NCI-H1417 treated with DMSO at 0.1 percent for 48 hours (cell line): Measurements from ENCODE around the gene PNKP.

Experiments
- DNase-seq: peaks from one replicate; lab custom pipeline; 2025; lab: John Stamatoyannopoulos, UW

The PNKP gene

DNA sequence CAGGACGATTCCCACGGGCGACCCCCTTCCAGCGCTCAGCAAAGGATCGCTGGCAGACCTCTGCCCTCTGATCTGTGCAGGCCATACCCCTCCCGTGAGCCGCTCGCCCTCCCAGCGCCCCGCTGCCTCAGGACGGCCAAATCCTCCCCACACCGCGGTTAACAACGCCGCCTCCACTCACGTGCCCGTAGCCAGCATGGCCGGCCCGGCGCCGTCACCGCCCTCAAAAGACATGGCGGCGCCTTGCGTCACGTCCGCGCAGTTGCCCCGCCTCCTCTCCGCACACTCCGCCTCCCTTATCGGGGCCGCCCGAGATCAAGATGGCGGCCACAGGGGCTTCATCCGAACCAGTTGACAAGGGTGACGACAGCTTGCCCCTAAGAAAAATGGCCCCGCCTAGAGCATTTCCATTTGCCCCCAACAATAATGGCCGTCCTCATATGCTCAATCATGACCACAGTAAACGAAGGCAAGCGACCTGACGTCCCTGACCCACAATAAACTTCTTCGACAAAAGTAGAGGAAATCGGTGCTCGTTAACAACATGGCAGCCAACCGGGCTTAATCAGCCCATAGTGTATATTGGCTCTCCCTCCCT lies 9.1 kb upstream of the PNKP start:
- DNase-seq, result peak; percentile 94

DNA sequence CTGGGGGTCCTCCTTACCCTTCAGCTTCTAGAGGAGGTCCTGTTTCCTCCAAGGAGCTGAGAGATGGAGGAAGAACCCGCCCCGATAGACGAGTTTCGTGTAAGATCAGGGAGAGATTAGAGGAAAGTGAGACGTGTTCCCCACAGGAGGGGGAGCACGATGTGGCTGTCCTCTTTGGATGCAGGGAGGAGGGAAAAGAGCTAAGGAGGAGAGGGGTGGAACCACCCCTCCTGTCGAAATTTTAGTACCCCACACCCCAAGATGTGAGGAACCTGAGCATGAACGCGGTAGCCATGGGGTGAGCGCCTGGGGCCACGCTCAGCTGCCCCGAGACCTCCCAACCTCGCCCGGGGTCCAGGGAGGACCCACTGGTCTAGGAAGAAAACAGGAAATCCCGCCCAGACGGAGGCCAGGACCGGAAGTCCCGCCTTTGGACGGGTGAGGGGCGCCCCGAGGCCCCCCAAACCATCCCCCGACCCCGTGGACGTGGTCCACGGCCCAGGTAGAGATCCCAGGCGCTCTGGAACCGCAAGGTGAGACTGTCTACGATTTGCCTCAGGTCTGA lies 8.6 kb upstream of the PNKP start:
- DNase-seq, result no peak

DNA sequence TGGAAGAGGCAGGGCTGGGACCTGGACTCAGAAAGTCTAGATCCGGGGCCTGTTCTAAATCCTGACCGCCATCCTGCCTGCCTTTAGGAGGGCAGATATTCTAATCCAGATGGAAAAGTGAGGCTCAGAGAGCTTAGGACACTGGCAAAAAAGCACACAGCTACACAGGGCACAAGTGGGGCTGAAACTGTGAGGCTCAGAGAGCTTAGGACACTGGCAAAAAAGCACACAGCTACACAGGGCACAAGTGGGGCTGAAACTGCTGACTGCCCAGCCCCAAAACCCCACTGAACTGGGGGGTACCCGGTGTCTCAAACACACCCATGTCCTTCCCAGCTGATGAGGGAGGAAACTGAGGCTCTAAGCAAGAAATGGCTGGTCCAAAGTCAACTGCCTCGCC lies 7.8 kb upstream of the PNKP start:
- DNase-seq, result no peak

DNA sequence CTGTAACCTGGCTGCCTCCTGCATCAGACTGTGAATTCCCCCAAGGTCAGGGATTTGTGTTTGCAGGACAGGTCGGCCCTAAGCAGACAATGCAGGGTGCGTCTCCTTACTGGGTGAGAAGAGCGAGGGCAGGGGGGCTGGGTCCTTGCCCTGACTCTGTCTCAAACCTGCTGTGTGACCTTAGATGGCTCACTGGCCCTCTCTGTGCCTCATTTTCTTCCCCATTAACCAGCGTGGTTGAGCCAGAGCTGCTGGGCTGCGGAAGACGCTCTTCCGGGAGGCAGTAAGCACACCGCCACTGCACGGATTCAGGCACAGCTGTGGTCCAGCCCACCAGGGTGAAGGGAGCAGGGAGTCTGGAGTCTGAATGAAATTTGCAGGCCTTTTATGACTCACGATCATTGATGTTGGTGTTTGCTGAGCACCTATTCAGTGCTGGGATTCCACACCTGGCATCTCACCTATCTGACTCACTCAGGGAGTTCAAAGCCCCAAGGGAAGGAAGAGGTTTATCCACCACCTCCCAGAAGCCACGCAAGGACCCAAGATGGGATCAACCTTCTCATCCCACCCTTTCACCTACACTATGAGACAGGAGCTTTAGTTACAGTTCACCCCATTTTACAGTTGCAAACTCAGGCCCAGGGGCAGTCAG lies 7.3 kb upstream of the PNKP start:
- DNase-seq, result no peak

DNA sequence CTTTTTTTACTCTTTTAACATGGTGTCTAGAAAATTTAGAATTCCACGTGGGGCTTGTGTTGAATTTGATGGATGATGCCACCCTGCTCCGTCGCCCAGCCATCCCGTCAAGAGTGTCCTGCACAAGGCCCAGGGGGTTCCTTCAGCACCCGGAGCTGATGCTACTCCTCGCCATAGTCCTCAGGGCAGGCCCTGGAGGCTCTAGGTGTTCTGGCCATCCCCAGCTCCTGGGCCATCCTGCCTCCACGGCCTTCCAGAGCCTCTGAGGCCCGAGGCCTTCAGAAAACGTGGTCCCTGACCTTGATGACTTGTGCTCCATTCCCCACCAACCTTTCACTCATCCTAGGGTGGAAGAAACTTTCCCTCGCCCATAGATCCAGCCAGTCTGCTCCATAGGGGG lies 6.5 kb upstream of the PNKP start:
- no peak for DNase-seq

DNA sequence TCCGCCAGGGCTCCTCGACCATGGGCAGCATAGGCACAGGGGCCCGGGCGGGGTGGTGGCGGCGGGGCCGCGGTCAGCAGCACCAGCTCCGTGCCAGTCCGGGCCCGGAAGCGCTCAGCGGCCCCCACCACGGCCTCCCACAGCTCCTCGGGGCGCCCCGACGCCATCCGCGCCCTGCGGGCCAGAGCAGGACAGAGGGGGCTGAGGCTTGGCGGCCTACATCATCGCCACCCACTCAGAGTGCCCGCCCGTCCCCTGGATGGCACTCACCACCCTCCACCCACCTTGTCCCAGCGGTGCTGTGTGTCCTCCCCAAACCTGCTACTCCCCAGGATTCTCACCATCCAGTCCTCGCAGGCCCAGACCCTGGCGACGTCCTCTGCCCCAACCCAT lies 5.7 kb upstream of the PNKP start:
- no peak for DNase-seq

DNA sequence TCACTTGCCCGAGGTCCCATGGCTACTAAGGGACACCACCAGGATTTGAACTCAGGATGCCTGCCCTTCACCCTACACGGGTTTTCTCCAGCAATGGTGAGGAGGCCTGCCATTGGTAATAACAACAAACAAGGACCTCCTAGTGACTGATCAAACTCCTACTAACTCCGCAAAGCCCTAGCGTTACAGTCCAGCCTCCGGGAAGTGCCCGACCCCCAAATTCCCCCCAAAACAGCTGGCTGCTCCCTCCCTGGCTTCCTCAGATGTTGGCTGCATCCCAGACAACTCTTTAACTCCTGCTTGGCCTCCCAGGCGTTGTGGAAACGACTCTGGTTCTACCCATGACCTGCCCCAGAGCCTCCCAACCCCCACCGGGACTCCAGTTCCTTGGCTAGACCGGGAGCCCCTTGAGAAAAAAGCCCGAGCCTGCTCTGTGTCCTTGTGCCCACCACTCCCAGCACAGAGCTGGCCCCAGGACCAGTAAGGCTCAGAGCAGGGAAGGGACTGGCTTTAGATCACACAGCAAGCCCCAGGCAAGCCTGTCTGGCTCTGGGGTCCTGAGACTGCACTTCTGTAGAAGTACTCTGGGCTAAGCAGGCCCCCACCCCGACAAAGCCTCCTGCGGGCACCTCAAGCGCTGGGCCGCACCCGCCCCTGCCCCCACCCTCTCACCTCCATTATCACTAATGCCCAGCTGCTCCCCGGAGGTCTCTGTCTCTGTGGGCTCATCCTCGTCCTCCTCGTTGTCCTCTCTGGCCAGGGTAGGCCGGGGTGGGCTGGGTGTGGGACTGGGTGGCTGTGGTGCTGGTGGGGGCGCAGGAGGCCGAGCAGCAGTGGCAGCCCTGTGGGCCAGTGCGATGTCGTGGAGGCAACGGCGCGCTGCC lies 5.1 kb upstream of the PNKP start:
- no peak for DNase-seq

DNA sequence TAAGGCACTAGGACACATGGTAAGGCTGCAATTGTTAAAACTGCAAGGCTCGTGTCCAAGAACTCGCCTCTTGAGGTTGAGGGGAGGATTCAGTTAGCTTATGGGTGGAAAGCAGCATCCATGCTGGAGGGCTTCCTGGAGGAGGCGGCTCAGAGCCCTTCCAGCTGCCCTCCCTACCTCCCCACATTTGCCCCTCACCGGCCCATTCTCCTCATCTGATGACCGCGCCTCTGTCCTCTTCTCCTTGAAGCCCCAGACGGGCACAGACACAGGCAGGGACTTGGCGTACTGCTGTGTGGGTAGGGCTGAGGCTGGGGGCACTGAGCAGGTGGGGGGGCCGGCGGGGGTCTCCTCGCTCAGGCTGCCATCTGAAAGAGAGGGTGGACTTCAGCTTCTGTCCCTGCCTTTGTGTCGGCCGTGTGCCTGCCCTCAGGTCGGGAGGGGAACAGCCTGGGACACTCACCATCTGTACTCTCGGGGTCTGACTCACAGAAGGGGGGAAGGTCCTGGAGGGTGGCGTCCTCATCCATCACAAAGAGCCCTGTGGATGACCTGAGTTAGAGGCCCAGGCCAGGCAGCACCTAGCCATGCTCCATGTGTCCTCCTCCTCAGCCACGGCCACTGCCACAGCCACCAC lies 4.1 kb upstream of the PNKP start:
- DNase-seq, result no peak

DNA sequence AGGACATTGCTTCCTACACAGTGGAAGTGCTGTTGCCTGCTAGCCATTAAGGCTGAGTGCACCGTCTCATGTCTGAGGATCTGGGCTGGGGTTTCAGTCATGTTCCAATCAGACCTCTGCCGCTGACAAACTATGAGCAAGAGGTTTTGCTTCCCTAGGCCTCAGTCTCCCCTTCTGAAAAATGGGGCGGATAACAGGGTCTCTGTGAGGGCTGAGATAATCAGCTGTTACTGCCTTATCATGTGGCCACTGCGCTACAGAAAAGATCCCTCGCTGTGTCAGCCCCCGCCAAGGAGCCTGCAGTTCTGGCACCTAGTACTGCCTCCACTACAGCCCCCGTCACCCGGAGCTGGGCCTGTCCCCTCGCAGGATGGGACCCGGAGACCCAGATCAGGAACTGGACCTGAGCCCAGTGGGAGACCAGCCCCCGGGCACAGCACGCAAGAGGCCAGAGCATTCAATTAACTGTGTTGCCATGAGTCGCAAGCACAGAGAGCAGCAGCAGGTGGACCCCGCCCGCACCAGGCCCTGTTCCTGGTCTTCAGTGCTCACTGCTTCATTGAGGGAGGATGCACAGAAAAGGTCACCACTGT lies 3.0 kb upstream of the PNKP start:
- no peak for DNase-seq

DNA sequence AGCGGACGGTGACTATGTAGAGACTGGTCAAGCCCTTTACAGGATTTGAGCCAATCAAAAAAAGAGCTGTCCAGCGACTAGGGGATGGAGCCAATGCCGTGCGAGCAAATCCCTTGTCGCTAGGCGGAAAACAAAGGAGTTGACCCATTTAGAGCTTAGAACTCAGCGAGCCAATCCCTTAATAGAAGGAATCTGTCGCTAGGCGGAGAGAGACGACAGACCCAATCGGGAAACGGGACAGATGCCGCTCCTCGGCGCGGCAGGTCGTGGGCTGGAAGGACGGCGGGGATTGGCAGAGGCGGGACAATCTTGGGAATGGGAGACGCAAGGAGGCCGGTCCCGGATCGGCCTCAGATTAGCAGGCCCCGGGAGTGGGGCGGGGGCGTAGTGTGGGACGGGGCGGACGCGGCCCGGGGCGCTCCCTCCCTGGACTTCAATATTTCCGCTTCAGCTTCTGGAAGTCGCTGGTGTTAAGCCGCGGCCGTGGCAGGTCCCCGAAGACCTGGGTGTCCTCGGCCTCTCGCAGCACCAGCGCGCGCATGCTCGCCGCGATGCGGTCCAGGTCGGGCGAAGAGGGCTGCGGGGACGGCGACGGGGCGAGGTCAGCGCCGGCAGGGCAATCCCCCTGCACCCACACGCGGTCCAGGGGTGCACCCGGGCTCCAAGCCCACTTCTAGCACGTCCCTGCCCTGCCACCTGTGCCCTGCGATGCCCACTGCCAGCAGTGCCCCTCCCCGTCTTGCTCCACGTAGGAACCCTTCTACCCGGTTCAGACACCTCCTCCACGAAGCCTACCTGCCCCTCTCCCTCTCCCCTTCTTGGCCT lies 2.3 kb upstream of the PNKP start:
- DNase-seq, result peak; percentile 99

DNA sequence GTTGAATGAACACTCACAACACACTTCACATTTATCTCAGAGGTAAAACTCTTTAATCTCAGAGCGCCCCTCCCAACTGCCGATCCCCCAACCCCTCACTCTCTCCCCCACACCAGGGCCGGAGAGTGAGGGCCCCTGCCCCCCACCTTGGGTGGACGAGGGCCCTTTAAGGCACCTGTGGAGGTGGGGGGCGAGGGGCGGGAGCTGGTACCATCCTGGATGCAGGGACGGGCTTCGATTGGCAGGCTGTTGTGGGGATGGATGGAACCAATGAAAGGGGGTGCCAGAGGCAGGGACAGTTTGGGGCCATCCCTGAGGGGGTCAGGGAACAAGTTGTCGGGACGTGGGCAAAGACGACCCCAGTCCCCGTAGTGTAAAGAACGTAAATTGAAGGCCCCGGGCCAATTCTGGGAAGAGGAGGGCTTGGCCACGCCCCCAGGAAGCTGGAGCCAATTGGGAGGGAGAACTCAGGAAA lies 1.7 kb upstream of the PNKP start:
- DNase-seq, result no peak

DNA sequence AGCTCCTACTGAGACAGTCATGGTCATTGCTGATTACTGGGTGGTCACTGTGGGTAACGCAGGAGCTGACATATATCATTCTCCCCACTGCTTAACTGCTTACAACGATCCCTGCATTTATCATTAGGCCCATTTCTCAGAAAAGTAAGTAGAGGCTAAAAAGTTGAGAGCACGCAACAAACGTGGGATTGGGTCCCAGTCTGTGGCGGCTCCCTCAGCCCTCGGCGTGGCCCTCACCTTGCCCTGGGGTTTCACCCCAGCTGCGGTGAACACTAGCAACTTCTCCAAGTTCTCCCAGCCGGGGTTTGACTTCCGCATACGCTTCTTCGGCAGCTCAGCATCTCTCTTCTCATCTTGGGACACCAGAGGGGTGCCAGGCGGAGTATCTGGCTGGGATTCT lies 2.5 kb downstream of the PNKP start:
- no peak for DNase-seq

DNA sequence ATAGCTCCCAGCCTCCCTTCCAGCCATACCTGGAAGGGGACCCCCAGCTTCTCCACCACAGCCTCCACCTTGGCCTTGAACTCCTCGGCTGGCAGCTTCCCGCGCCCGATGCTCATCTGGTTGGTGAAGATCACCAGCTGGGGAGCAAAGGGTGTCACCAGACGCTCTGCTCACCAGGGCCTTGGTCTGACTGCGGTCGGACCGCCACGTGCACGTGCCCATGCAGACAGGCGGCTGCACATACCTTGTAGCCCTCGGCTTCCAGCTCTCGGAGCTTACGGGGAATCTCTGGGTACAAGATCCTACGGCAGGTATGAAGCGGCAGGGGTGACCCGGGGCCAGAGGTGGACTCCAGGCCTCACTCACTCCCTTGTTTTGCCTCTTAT lies 3.4 kb downstream of the PNKP start:
- no peak for DNase-seq

DNA sequence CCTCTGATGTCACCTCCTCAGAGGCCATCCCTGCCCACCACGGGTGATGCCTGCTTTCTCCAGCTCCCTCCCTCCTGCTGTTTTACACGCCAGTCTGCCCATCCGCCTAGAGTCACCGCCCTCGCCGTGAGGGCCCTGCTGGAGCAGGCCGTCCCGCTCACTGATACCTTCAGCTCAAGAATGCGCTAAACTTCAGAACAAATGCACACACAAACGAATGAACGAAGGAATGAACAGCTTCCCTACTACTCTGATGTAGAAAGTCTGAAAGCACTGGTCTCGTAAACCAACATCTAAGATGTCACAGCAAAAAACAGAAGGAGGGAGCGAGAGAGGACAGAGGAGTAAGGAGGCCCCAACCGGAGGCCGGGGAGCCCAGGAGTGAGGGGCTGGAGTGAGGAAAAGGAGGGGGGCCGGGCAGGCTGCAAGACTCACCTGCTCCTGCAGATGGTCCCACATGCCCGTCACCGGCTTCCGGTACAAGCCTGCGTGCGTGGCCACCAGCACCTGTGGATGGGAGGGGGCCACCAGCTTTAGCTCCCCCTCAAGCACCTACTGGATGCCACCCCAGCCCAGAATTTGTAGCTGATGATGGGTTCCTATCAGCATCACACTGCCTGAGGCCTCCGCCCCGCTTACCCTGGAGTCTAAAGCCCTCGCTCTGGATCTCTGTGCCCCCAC lies 4.0 kb downstream of the PNKP start:
- no peak for DNase-seq

DNA sequence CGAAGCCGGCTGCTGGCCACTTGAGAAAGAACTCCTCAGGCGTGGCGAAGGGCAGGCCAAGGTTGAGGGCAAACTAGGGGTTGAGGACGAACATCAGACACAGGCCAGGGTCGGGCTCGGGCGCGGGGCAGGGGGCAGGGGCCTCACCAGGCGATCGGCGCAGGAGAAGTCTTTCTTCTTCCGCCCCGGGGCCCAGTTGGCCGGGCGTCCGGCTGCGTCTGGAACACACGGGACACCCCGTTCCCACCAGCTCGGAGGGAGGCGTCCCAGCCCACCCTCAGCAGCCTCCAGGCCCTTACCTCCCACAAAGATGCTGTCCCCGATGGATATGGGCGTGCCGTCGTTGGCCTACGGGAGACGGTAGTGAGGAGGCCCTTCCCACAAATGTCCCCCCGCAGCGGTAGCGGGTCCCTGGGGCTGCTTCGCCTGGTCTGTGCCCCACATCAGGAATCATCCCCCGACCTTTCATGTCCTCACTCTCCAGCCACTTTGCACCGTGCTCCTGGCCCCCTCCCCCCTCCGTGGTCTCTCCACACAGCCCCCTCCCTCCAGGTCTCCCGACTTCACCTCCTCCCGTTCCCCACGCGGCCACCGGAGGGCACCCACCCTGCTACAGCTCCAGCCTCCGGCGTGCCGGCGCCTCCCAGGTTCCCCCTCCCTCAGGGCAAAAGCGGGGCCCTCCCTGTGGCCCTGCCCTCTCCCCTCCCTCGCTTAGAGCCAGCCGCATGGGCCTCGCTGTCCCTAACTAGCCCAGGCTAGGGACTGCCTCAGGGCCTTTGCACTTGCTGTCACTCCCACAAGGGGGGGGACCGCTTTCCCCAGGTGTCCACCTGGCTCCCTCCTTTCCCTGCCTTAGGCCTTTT lies 4.8 kb downstream of the PNKP start:
- no peak for DNase-seq

DNA sequence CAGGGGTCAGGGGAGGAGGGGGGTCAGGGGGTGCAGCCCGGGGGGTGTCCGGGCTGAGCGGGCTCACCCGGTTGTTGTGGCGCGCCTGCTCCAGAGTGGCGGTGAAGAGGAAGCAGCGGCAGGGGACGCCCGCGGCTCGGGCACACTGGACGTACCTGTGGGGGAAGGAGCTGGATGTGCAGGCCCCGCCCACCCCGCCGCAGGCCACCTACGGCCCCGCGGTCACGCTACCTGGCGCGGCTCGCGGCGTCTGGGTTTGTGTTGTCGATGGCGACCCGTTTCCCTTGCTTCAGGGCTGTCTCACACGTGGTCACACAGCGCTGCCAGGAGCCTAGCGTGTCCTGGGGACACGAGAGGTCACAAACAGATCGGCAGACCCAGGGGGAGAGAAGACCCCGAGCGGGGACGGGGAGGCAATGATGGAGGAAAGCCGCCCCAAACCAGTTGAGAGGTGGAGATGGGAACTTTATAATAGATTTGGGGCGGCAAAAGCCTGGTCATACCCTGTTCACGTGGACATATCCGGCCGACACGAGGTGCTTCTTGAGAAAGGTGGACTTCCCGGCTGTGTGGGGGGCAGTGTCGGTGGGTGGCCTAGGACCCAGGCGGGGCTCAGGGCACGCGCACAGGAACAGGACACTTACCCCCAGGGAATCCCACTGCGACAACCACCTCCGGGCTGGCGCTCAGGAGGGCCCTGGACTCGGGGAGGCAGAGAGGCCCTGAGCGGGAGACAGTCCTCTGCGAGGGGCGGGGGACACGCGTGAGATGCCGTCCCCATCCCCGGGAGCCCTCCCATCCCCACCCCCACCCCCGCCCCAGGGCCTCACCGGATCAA lies 5.6 kb downstream of the PNKP start:
- no peak for DNase-seq

DNA sequence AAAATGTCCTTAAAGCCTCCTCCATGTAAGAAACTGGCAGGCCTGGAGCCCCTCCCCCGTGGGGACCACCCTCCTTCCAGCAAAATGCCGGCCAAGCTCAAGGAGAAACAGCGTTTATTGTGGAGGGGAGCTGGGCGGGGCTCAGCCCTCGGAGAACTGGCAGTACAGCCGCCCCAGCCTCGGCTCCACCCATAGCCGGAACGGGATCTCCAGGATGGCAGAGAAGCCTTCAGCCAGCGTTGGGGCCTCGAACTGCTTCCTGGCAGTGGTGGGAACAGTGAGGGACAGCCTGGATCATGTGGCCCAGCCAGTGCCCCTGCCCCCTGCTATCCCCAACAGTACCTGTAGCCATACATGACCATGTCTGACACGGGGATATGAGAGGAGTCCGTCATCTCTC lies 6.3 kb downstream of the PNKP start:
- DNase-seq, result no peak

DNA sequence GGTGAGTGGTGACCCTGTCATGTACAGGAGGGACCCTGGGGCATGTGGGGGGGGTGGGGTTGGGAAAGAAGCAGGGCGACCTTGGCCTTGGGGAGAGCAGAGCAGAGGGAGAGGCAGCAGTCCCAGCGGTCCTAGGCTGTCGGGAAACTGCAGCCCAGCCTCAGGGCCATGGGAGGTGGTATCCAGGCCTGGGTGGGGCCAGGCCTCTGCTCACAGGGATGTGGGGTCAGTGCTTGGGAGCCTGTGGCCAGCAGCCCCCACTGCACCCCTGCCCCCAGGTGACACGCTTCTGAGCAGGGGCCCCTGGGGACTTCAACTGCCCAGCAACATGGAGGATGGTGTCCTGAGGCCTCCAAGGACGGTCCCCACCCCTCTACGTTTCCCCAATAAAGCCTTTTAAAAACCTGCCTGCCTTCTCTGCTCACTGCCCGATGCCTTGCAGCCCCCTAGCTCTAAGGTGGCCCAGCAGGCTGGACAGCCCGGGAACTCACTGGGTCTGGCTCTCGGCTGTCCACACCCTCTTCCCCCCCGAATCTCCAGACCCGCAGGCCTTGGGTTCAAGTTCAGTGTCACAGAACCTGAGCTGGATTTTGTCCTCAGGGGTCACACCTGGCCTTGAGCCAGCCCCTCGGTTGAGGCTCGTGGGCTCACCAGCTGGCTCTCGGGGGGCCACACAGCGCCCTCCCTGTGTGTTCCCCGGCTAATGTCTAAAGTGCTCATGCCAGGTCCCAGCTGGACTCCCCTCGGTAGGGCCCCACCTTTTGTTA lies 6.9 kb downstream of the PNKP start:
- no peak for DNase-seq
